HG02623 (cell line): Measurements from ENCODE around the gene DUSP16.

Experiments
- ATAC-seq: cut with Tn5 transposase; IDR thresholded peaks from one replicate; pipeline ENCODE4 v1.9.1; 2021; ENCODE audit warnings: moderate library complexity; ENCODE audit not compliant: unreplicated experiment

The DUSP16 gene

GRCh38 chr12:12499909-12500604 lies 62.6 kb downstream of the DUSP16 start:
- ATAC-seq = no peak

GRCh38 chr12:12498210-12498609 lies 64.5 kb downstream of the DUSP16 start:
- ATAC-seq = no peak

GRCh38 chr12:12495536-12495935 lies 67.1 kb downstream of the DUSP16 start:
- no peak for ATAC-seq

- ATAC-seq = no peak
Observed at GRCh38 chr12:12492547-12492946, 70.1 kb downstream of the DUSP16 start.

GRCh38 chr12:12491606-12492005 lies 71.1 kb downstream of the DUSP16 start:
- no peak for ATAC-seq

- no peak for ATAC-seq
Observed at GRCh38 chr12:12488823-12489550, 73.7 kb downstream of the DUSP16 start.

GRCh38 chr12:12488296-12488695 lies 74.4 kb downstream of the DUSP16 start:
- ATAC-seq = no peak

GRCh38 chr12:12487490-12487889 lies 75.2 kb downstream of the DUSP16 start:
- no peak for ATAC-seq

- ATAC-seq = no peak
Observed at GRCh38 chr12:12486661-12487240, 75.9 kb downstream of the DUSP16 start.

GRCh38 chr12:12483438-12483837 lies 79.2 kb downstream of the DUSP16 start:
- no peak for ATAC-seq

- no peak for ATAC-seq
Observed at GRCh38 chr12:12482959-12483358, 79.7 kb downstream of the DUSP16 start.

GRCh38 chr12:12482150-12482761 lies 80.4 kb downstream of the DUSP16 start:
- ATAC-seq = no peak

GRCh38 chr12:12481631-12482030 lies 81.0 kb downstream of the DUSP16 start:
- ATAC-seq = no peak

GRCh38 chr12:12480074-12480473 lies 82.6 kb downstream of the DUSP16 start:
- no peak for ATAC-seq

- no peak for ATAC-seq
Observed at GRCh38 chr12:12477532-12477890, 85.2 kb downstream of the DUSP16 start.

- ATAC-seq = no peak
Observed at GRCh38 chr12:12476857-12477531, 85.7 kb downstream of the DUSP16 start.

- ATAC-seq = peak; percentile 91
Observed at GRCh38 chr12:12474931-12475795, 87.5 kb downstream of the DUSP16 start.

- ATAC-seq = peak; percentile 15
Observed at GRCh38 chr12:12474471-12474928, 88.2 kb downstream of the DUSP16 start.

GRCh38 chr12:12473223-12473622 lies 89.4 kb downstream of the DUSP16 start:
- no peak for ATAC-seq
